HepG2 (cell line): ENCODE results near the gene KDM2B. TPM values are rescaled to one million over a fixed set of nuclear protein-coding genes. Genes with fewer than 3 reads are reported as not detected.

Source experiments
- ATAC-seq: fragments of 200-7000 bp; cut with Tn5 transposase; 3 replicates; pipeline ENCODE4 v1.9.1; 2020; ENCODE audit warnings: mild to moderate bottlenecking, moderate library complexity
- BruUV-seq: library from RNA; stranded (reverse); fragments of 400-500 nt; replicated peaks from 2 replicates; lab custom pipeline; 2021; lab: Mats Ljungman, UMichigan
- CTCF ChIA-PET: fragments of 300-600 bp; formaldehyde crosslinking; extraction: SDS; loops from one replicate; lab custom pipeline; 2021; ENCODE audit warnings: low total read pairs, inconsistent platforms, low intra/inter-chr PET ratio; lab: Yijun Ruan, JAX
- POLR2A ChIA-PET: fragments of 350-600 bp; sonication (Branson Sonifier 250); formaldehyde crosslinking; loops from one replicate; lab custom pipeline; 2020; ENCODE audit warnings: antibody characterized with exemption, inconsistent platforms; lab: Yijun Ruan, JAX
- DNase-seq: peaks from one replicate; pipeline ENCODE4 v3.0.0-alpha.2; 2015; ENCODE audit warnings: low spot score
- FAIRE-seq: peaks from 3 replicates; lab custom pipeline; 2011; peaks lifted over from hg19 to GRCh38; lab: Jason Lieb, UNC
- H2AFZ ChIP-seq: one replicate; pipeline ENCODE4 v1.6.1; 2011; ENCODE audit warnings: low read length, inconsistent platforms
- H3K27ac ChIP-seq: fragments of 300-600 bp; 3 replicates; pipeline ENCODE4 v1.8.0; 2011; ENCODE audit warnings: mixed run types, mild to moderate bottlenecking, mixed read lengths, low read length, inconsistent platforms; ENCODE audit not compliant: insufficient read depth; ENCODE audit errors: extremely low read length
- H3K27me3 ChIP-seq, 2 experiments: fragments of 200-600 bp in 1 of 2; 2 replicates in 1 of 2; 3 replicates in 1 of 2; pipeline versions ENCODE4 v1.6.0 to v1.8.0; 2011; ENCODE audit warnings: low read length in 2 of 2, mild to moderate bottlenecking in 2 of 2, moderate library complexity in 2 of 2, inconsistent platforms in 1 of 2; ENCODE audit not compliant: insufficient read depth in 2 of 2, control insufficient read depth in 1 of 2
- H3K36me3 ChIP-seq, 2 experiments: fragments of 200-600 bp in 1 of 2; replicated peaks in 1 of 2; 2 replicates in 1 of 2; 3 replicates in 1 of 2; pipeline versions ENCODE4 v1.5.1 to v1.8.0; 2011; ENCODE audit warnings: low read length in 2 of 2, inconsistent platforms in 1 of 2; ENCODE audit not compliant: insufficient read depth in 2 of 2, control insufficient read depth in 1 of 2
- H3K4me1 ChIP-seq: 2 replicates; pipeline ENCODE4 v1.5.1; 2012; ENCODE audit warnings: low read length, inconsistent platforms; ENCODE audit not compliant: insufficient read depth
- H3K4me2 ChIP-seq: 2 replicates; pipeline ENCODE4 v1.6.0; 2011; ENCODE audit warnings: low read depth, low read length, inconsistent platforms
- H3K4me3 ChIP-seq, 3 experiments: fragments of 200-600 bp in 1 of 3; sonication (generic), shearing (Covaris generic) in 1 of 3; replicated peaks in 1 of 3; 2 replicates each; pipeline ENCODE4 v1.5.1; 2011 to 2016; ENCODE audit warnings: low read length in 3 of 3, inconsistent platforms in 2 of 3, low read depth in 2 of 3, mild to moderate bottlenecking in 2 of 3, control low read depth in 1 of 3, mixed read lengths in 1 of 3; ENCODE audit not compliant: insufficient read depth in 1 of 3
- H3K79me2 ChIP-seq: one replicate; pipeline ENCODE4 v1.6.1; 2011; ENCODE audit warnings: low read length, inconsistent platforms; ENCODE audit not compliant: insufficient read depth
- H3K9ac ChIP-seq: 2 replicates; pipeline ENCODE4 v1.6.0; 2011; ENCODE audit warnings: mild to moderate bottlenecking, low read depth, low read length, inconsistent platforms; ENCODE audit not compliant: insufficient read depth
- H3K9me3 ChIP-seq: 2 replicates; pipeline ENCODE4 v1.5.1; 2012; ENCODE audit warnings: mild to moderate bottlenecking, low read length
- H4K20me1 ChIP-seq: 2 replicates; pipeline ENCODE4 v1.6.0; 2011; ENCODE audit warnings: inconsistent platforms, mild to moderate bottlenecking, low read length, moderate library complexity; ENCODE audit not compliant: insufficient read depth
- FOSL2 ChIP-seq: sonication (generic); formaldehyde crosslinking; IDR thresholded peaks from 2 replicates; pipeline ENCODE4 v1.4.0; 2020; ENCODE audit warnings: missing genetic modification reagents
- FOXK2 ChIP-seq: fragments of 450-650 bp; IDR thresholded peaks from 2 replicates; pipeline ENCODE4 v1.6.1; 2016
- FOXM1 ChIP-seq: sonication (generic); formaldehyde crosslinking; IDR thresholded peaks from 2 replicates; pipeline ENCODE4 v1.5.0; 2020; ENCODE audit warnings: missing genetic modification reagents
- HOXA3 ChIP-seq: sonication (generic); formaldehyde crosslinking; IDR thresholded peaks from 2 replicates; pipeline ENCODE4 v1.5.0; 2020; ENCODE audit warnings: missing genetic modification reagents
- KAT2B ChIP-seq: fragments of 150-350 bp; IDR thresholded peaks from 2 replicates; pipeline ENCODE4 v1.6.1; 2014; ENCODE audit warnings: low read depth, low read length, borderline replicate concordance
- PCBP2 ChIP-seq: fragments of 200-400 bp; formaldehyde crosslinking; optimal IDR thresholded peaks from 2 replicates; pipeline ENCODE3; 2018; ENCODE audit warnings: low read length, low read depth; ENCODE audit not compliant: poor library complexity, severe bottlenecking
- SAP130 ChIP-seq: IDR thresholded peaks from 2 replicates; pipeline ENCODE4 v1.6.1; 2016; ENCODE audit warnings: low read depth
- SNAPC2 ChIP-seq: sonication (generic); formaldehyde crosslinking; IDR thresholded peaks from 2 replicates; pipeline ENCODE4 v1.8.1; 2022; ENCODE audit warnings: mild to moderate bottlenecking, missing genetic modification reagents
- SOX13 ChIP-seq, 3 experiments: fragments of 450-650 bp in 1 of 3; sonication (generic) in 1 of 3; formaldehyde crosslinking in 1 of 3; IDR thresholded peaks in 2 of 3; conservative IDR thresholded peaks in 1 of 3; 2 replicates each; pipeline versions ENCODE4 v1.5.0 to v1.6.1; 2016 to 2020; ENCODE audit warnings: antibody characterized with exemption in 1 of 3, mild to moderate bottlenecking in 1 of 3, missing compliant biosample characterization in 1 of 3, missing genetic modification reagents in 1 of 3, moderate library complexity in 1 of 3
- YY1 ChIP-seq: IDR thresholded peaks from 2 replicates; pipeline ENCODE4 v1.6.1; 2011; ENCODE audit warnings: low read length, low read depth, moderate library complexity, mild to moderate bottlenecking; ENCODE audit not compliant: insufficient read depth, insufficient replicate concordance
- ZBTB44 ChIP-seq: sonication (generic); formaldehyde crosslinking; IDR thresholded peaks from 2 replicates; pipeline ENCODE4 v1.4.0; 2020; ENCODE audit warnings: missing genetic modification reagents
- ZFP91 ChIP-seq: sonication (generic); formaldehyde crosslinking; IDR thresholded peaks from 2 replicates; pipeline ENCODE4 v1.9.0; 2022; ENCODE audit warnings: missing genetic modification reagents, mild to moderate bottlenecking, borderline replicate concordance
- ZNF20 ChIP-seq: sonication (generic); formaldehyde crosslinking; IDR thresholded peaks from 2 replicates; pipeline ENCODE4 v1.4.0; 2020; ENCODE audit warnings: mild to moderate bottlenecking, moderate library complexity, missing genetic modification reagents
- ZNF274 ChIP-seq: sonication (generic); formaldehyde crosslinking; IDR thresholded peaks from 2 replicates; pipeline ENCODE4 v1.5.1; 2020; ENCODE audit warnings: mild to moderate bottlenecking, missing genetic modification reagents
- ZNF562 ChIP-seq: sonication (generic); formaldehyde crosslinking; IDR thresholded peaks from 2 replicates; pipeline ENCODE4 v1.8.0; 2022; ENCODE audit warnings: missing genetic modification reagents, borderline replicate concordance
- ZNF816 ChIP-seq: sonication (generic); formaldehyde crosslinking; IDR thresholded peaks from 2 replicates; pipeline ENCODE4 v1.8.0; 2022; ENCODE audit warnings: missing genetic modification reagents, mild to moderate bottlenecking, borderline replicate concordance
- ZSCAN31 ChIP-seq: sonication (generic); formaldehyde crosslinking; IDR thresholded peaks from 2 replicates; pipeline ENCODE4 v1.5.0; 2020; ENCODE audit warnings: low read depth, mild to moderate bottlenecking, missing genetic modification reagents
- WGBS: methylation state at CpG from one replicate; pipeline ENCODE4 v1.1.6; 2017; ENCODE audit warnings: low lambda C conversion rate; 5-methylcytosine and 5-hydroxymethylcytosine counted together
- in situ Hi-C: cut with HindIII; loops from 2 replicates; pipeline ENCODE4 v1.10.0; 2017; ENCODE audit warnings: low pct_unique_long_range_greater_than_20kb; ENCODE audit not compliant: extremely low pct_ligation_motif_present
- intact Hi-C: fragments of 100-400 bp; cut with micrococcal nuclease; formaldehyde crosslinking; loops from one replicate; pipeline ENCODE4 v1.10.0; 2022; ENCODE audit not compliant: unreplicated experiment
- polyA plus RNA-seq, 8 experiments: library from polyadenylated mRNA; depleted of rRNA in 3 of 8; stranded (reverse) in 7 of 8; unstranded in 1 of 8; fragments of >200 nt; fragmentation: Illumina TruSeq in 4 of 8; extraction: Trizol in 4 of 8; gene quantifications; 2 replicates each; pipeline versions ENCODE4 v1.2.1 to v1.2.3, GENCODE V29; 2011 to 2016; ENCODE audit warnings: low read depth in 4 of 8, missing spikeins in 1 of 8, mixed read lengths in 1 of 8; ENCODE audit not compliant: insufficient read depth in 1 of 8
- total RNA-seq, 5 experiments: library from RNA; depleted of rRNA; stranded (reverse); fragments of >200 nt; fragmentation: Illumina TruSeq; extraction: Trizol; gene quantifications; 2 replicates each; pipeline ENCODE4 v1.2.3, GENCODE V29; 2016; ENCODE audit warnings: low read depth in 1 of 5

The KDM2B gene
- total and polyA plus RNA-seq, 2 of the 13 experiments (the other 11 are each of a cell fraction or from before 2014, with no cell fraction given), result 17.5 to 26.1 TPM

DNA sequence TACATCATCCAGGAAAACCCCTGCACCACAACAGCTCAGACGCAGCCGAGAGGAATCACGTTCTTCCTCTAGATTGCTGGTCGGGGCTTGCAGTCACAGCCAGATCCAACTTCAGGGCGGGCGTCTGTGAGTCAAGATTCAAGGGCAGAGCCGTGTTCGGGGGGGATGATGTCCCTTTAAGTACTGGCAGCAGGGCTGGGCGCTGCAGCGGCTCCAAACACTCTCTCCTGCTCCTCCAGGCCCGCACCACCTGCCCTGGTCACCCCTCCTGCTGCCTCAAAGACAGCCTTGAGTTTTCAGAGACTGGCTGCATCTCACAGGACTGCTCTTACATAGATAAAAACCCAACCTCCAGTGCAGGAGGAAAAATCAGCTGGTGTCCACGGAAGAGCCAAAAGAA is 68.3 kb downstream of the KDM2B start:
- H4K20me1 ChIP-seq, result no peaks in the 10 kb centered on the region
- BruUV-seq, result no TSS peak
- no peak overlapping the region for H3K27ac ChIP-seq
- FAIRE-seq, result no peak
- 89% methylated on average over 12 of the region's 12 CpGs for WGBS
- H3K9me3 ChIP-seq, result no peaks in the 10 kb centered on the region
- H3K79me2 ChIP-seq, result no peaks in the 10 kb centered on the region
- ATAC-seq, result no peak
- in situ Hi-C loops, result no loop called here
- TF ChIP-seq PCBP2 (no peak), HOXA3 (CRISPR knock-in tag) (no peak), ZBTB44 (CRISPR knock-in tag) (no peak), FOXK2 (no peak), ZNF816 (CRISPR knock-in tag) (no peak), ZNF562 (CRISPR knock-in tag) (no peak), ZSCAN31 (CRISPR knock-in tag) (no peak), FOXM1 (no peak), ZNF20 (no peak), KAT2B (no peak), FOSL2 (CRISPR knock-in tag) (no peak), SAP130 (no peak), SNAPC2 (CRISPR knock-in tag) (no peak), ZNF274 (CRISPR knock-in tag) (no peak), SOX13 (IDR thresholded peaks at IDR 0.05) (no peak), SOX13 (CRISPR knock-in tag; conservative IDR thresholded peaks at IDR 0.05 in 1 of 2, IDR thresholded peaks at IDR 0.05 in 1 of 2) (no peak), ZFP91 (CRISPR knock-in tag) (no peak), YY1 (no peak)
- intact Hi-C loops, result no loop called here
- H3K27me3 ChIP-seq, result no peaks in the 10 kb centered on the region
- peaks cover 8 to 31% of the 10 kb centered on the region in 2 experiments for H3K36me3 ChIP-seq
- no peak overlapping the region for H2AFZ ChIP-seq
- CTCF ChIA-PET, result no interaction called here
- H3K4me1 ChIP-seq, result peaks cover 37% of the 10 kb centered on the region
- DNase-seq, result no peak
- no peak overlapping the region for H3K4me2 ChIP-seq
- no peak overlapping the region for H3K9ac ChIP-seq
- no peak overlapping the region for H3K4me3 ChIP-seq
- POLR2A ChIA-PET, result no interaction called here
